ENCODE data around the gene CFAP141.

- TF ChIP-seq CTCF (IDR thresholded peaks at IDR 0.05): no peak
- peak; percentile 77 for TF ChIP-seq POLR2AphosphoS5 (IDR thresholded peaks at IDR 0.05; ENCODE audit: low read depth, low read length)
- TF ChIP-seq EZH2phosphoT487 (IDR thresholded peaks at IDR 0.05; ENCODE audit: borderline replicate concordance, low read depth): no peak
- TF ChIP-seq FOXJ3 (CRISPR knock-in tag; IDR thresholded peaks at IDR 0.05): no peak
- peak; percentile 96 for TF ChIP-seq YY1 (IDR thresholded peaks at IDR 0.05; ENCODE audit: low read depth)
Measured at GRCh38 chr1:154220071-154220969, 14.2 kb upstream of the CFAP141 start, which contains the start of gene UBAP2L.

Data from SK-N-SH (cell line).